Caco-2 (cell line): ENCODE data around the gene CCDC197. TPM values are rescaled to one million over a fixed set of nuclear protein-coding genes. Genes with fewer than 3 reads are reported as not detected.

Experiments
- BruUV-seq: library from RNA; stranded (reverse); fragments of 400-500 nt; replicated peaks from 2 replicates; lab custom pipeline; 2021; lab: Mats Ljungman, UMichigan
- CTCF ChIA-PET: fragments of 300-600 bp; sonication (Branson Sonifier 250); formaldehyde crosslinking; loops from one replicate; lab custom pipeline; 2022; ENCODE audit warnings: antibody characterized with exemption; lab: Charles Lee
- POLR2A ChIA-PET: fragments of 300-600 bp; sonication (Branson Sonifier 250); formaldehyde crosslinking; loops from one replicate; lab custom pipeline; 2022; ENCODE audit warnings: antibody characterized with exemption; lab: Charles Lee
- DNase-seq, 2 experiments: peaks; one replicate each; pipeline versions ENCODE4 v3.0.0 to v3.0.0-alpha.2; 2020 to 2022
- H3K27me3 ChIP-seq: replicated peaks from 2 replicates; pipeline ENCODE4 v1.6.0; 2011; ENCODE audit warnings: low read length; ENCODE audit not compliant: control insufficient read depth, insufficient read depth
- H3K36me3 ChIP-seq: 2 replicates; pipeline ENCODE4 v1.5.1; 2011; ENCODE audit warnings: low read length; ENCODE audit not compliant: control insufficient read depth, insufficient read depth
- H3K4me1 ChIP-seq: fragments of 250-450 bp; sonication (Bioruptor Pico); 2 replicates; pipeline ENCODE4 v1.5.1; 2020; ENCODE audit warnings: mild to moderate bottlenecking
- H3K4me3 ChIP-seq: 2 replicates; pipeline ENCODE4 v1.5.1; 2011; ENCODE audit warnings: low read depth, mild to moderate bottlenecking, control low read depth, low read length
- H3K9me3 ChIP-seq: fragments of 250-450 bp; sonication (Bioruptor Pico); 2 replicates; pipeline ENCODE4 v1.5.1; 2020; ENCODE audit warnings: mild to moderate bottlenecking, moderate library complexity
- H3K27ac Mint-ChIP-seq: one replicate; pipeline ENCODE4 v1.8.0; 2022; ENCODE audit warnings: mixed read lengths; ENCODE audit not compliant: unreplicated experiment
- H3K27me3 Mint-ChIP-seq: one replicate; pipeline ENCODE4 v1.8.0; 2022; ENCODE audit warnings: mixed read lengths; ENCODE audit not compliant: insufficient read depth, unreplicated experiment
- H3K36me3 Mint-ChIP-seq: one replicate; pipeline ENCODE4 v1.8.0; 2022; ENCODE audit warnings: mild to moderate bottlenecking, mixed read lengths; ENCODE audit not compliant: insufficient read depth, unreplicated experiment
- H3K4me1 Mint-ChIP-seq: one replicate; pipeline ENCODE4 v1.8.0; 2022; ENCODE audit warnings: low read depth, mixed read lengths; ENCODE audit not compliant: unreplicated experiment
- H3K4me3 Mint-ChIP-seq: one replicate; pipeline ENCODE4 v1.8.0; 2022; ENCODE audit warnings: mild to moderate bottlenecking, moderate library complexity, mixed read lengths; ENCODE audit not compliant: unreplicated experiment
- H3K9me3 Mint-ChIP-seq: one replicate; pipeline ENCODE4 v1.8.0; 2022; ENCODE audit warnings: mixed read lengths; ENCODE audit not compliant: unreplicated experiment
- intact Hi-C: fragments of 100-400 bp; cut with micrococcal nuclease; formaldehyde crosslinking; loops from one replicate; pipeline ENCODE4 v1.10.0; 2022; ENCODE audit not compliant: unreplicated experiment
- total RNA-seq: library from RNA; stranded (reverse); gene quantifications from 2 replicates; pipeline ENCODE4 v1.2.3, GENCODE V29; 2022
- TF ChIP-seq, protein P1 (sequence below), 2 experiments: fragments of 200-600 bp in 1 of 2; IDR thresholded peaks; 1 replicate in 1 of 2; 2 replicates in 1 of 2; pipeline versions ENCODE4 v1.5.1 to v1.8.0; 2011 to 2022; ENCODE audit warnings: antibody characterized with exemption in 1 of 2, control low read depth in 1 of 2, inconsistent platforms in 1 of 2, low read depth in 1 of 2, low read length in 1 of 2, mild to moderate bottlenecking in 1 of 2, moderate library complexity in 1 of 2; ENCODE audit not compliant: insufficient read depth in 1 of 2, severe bottlenecking in 1 of 2, unreplicated experiment in 1 of 2

Gene CCDC197
- total RNA-seq, 1 experiment from 2014 or later: not detected

GRCh38 chr14:94018308-94018707 is 21.2 kb downstream of the CCDC197 start:
- Mint-ChIP-seq H3K4me3 (no peak overlapping the region), H3K9me3 (no peaks in the 10 kb centered on the region), H3K27me3 (peaks cover 3% of the 10 kb centered on the region), H3K27ac (no peak overlapping the region), H3K36me3 (no peaks in the 10 kb centered on the region), H3K4me1 (peaks cover 18% of the 10 kb centered on the region)
- TF ChIP-seq, protein P1, sequence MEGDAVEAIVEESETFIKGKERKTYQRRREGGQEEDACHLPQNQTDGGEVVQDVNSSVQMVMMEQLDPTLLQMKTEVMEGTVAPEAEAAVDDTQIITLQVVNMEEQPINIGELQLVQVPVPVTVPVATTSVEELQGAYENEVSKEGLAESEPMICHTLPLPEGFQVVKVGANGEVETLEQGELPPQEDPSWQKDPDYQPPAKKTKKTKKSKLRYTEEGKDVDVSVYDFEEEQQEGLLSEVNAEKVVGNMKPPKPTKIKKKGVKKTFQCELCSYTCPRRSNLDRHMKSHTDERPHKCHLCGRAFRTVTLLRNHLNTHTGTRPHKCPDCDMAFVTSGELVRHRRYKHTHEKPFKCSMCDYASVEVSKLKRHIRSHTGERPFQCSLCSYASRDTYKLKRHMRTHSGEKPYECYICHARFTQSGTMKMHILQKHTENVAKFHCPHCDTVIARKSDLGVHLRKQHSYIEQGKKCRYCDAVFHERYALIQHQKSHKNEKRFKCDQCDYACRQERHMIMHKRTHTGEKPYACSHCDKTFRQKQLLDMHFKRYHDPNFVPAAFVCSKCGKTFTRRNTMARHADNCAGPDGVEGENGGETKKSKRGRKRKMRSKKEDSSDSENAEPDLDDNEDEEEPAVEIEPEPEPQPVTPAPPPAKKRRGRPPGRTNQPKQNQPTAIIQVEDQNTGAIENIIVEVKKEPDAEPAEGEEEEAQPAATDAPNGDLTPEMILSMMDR (IDR thresholded peaks at IDR 0.05; ENCODE audit: insufficient read depth in 1 of 2, low read depth in 1 of 2, low read length in 1 of 2, severe bottlenecking in 1 of 2, unreplicated experiment in 1 of 2): no peak
- Histone ChIP-seq H3K4me3 (no peak overlapping the region), H3K36me3 (no peaks in the 10 kb centered on the region), H3K4me1 (peaks cover 8% of the 10 kb centered on the region; the same call in 1 of the 2 replicates), H3K9me3 (no peaks in the 10 kb centered on the region), H3K27me3 (no peaks in the 10 kb centered on the region)
- no peak for DNase-seq
- CTCF ChIA-PET: no interaction called here
- BruUV-seq: no TSS peak
- POLR2A ChIA-PET: no interaction called here
- intact Hi-C loops: no loop called here

GRCh38 chr14:94019329-94019728 is 22.2 kb downstream of the CCDC197 start:
- no peak overlapping the region for H3K4me3 Mint-ChIP-seq
- H3K27ac Mint-ChIP-seq: no peak overlapping the region
- DNase-seq: peak in 1 of 2 experiments; percentile 34
- H3K4me1 Mint-ChIP-seq: peaks cover 18% of the 10 kb centered on the region
- H3K36me3 ChIP-seq: no peaks in the 10 kb centered on the region
- intact Hi-C loops: no loop called here
- no TSS peak for BruUV-seq
- TF ChIP-seq, protein P1 (IDR thresholded peaks at IDR 0.05; ENCODE audit: insufficient read depth in 1 of 2, low read depth in 1 of 2, low read length in 1 of 2, severe bottlenecking in 1 of 2, unreplicated experiment in 1 of 2): no peak
- no peak overlapping the region for H3K4me3 ChIP-seq
- H3K27me3 ChIP-seq: no peaks in the 10 kb centered on the region
- peaks cover 3% of the 10 kb centered on the region for H3K27me3 Mint-ChIP-seq
- H3K9me3 ChIP-seq: no peaks in the 10 kb centered on the region
- POLR2A ChIA-PET: no interaction called here
- no peaks in the 10 kb centered on the region for H3K36me3 Mint-ChIP-seq
- H3K4me1 ChIP-seq: peaks cover 8% of the 10 kb centered on the region; the same call in 1 of the 2 replicates
- CTCF ChIA-PET: interaction anchor here (1.0 kb wide), 1 partner anchor 17 kb away, joined by 3 read pairs; no protein-coding TSS in a partner anchor
- H3K9me3 Mint-ChIP-seq: no peaks in the 10 kb centered on the region

DNA sequence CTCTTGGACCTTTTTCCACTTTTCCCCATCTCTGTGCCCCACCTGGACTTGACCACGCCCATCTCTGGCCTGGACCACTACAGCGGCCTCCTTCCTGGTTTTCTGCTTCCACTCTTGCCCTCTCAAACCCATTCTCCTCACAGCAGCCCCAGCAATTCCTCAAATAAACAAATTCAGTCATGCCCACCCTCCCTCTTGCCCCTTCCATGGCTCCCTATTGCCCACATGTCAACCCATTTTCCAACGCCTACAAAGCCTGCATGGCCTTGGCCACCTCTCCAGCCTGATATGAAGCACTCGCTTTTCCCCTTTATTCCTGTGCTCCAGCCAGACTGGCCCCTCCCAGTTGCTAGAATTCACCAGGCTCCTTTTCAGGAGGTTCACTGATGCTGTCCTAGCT is 23.2 kb downstream of the CCDC197 start:
- no TSS peak for BruUV-seq

More for the DNA sequence above, 23.2 kb downstream of the CCDC197 start:
- Histone ChIP-seq H3K36me3 (no peaks in the 10 kb centered on the region), H3K4me1 (peaks cover 8% of the 10 kb centered on the region; the same call in 1 of the 2 replicates), H3K4me3 (no peak overlapping the region), H3K27me3 (no peaks in the 10 kb centered on the region), H3K9me3 (no peaks in the 10 kb centered on the region)
- no peaks in the 10 kb centered on the region for H3K9me3 Mint-ChIP-seq
- H3K27me3 Mint-ChIP-seq: no peaks in the 10 kb centered on the region
- CTCF ChIA-PET: interaction anchor here (1.0 kb wide), 1 partner anchor 16 kb away, joined by 3 read pairs; no protein-coding TSS in a partner anchor
- H3K4me3 Mint-ChIP-seq: no peak overlapping the region
- peaks cover 18% of the 10 kb centered on the region for H3K4me1 Mint-ChIP-seq
- POLR2A ChIA-PET: no interaction called here
- TF ChIP-seq, protein P1 (IDR thresholded peaks at IDR 0.05; ENCODE audit: insufficient read depth in 1 of 2, low read depth in 1 of 2, low read length in 1 of 2, severe bottlenecking in 1 of 2, unreplicated experiment in 1 of 2): no peak
- H3K27ac Mint-ChIP-seq: no peak overlapping the region
- H3K36me3 Mint-ChIP-seq: no peaks in the 10 kb centered on the region
- intact Hi-C loops: no loop called here
- no peak for DNase-seq
